GM18507 (cell line): ENCODE measurements around the gene FNDC7.

Experiments
- DNase-seq: peaks from one replicate; pipeline ENCODE4 v3.0.0; 2011; ENCODE audit warnings: low read depth; ENCODE audit not compliant: insufficient read length; ENCODE audit errors: extremely low spot score
- FAIRE-seq: peaks from 2 replicates; lab custom pipeline; 2011; peaks lifted over from hg19 to GRCh38; lab: Jason Lieb, UNC

Gene FNDC7

DNA sequence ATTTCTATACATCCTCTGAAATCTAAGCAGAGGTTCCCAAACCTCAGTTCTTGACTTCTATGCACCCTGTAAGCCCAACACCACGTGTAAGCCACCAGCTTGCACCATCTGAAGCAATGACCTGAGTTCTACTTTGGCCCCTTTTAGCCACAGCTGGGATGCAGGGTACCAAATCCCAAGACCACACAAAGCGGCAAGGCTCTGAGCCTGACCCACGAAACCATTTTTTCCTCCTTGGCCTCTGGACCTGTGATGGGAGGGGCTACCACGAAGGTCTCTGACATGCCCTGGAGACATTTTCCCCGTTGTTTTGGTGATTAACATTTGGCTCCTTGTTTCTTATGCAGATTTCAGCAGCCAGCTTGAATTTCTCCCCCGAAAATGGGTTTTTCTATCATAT is 72.6 kb downstream of the FNDC7 start:
- FAIRE-seq: no peak

DNA sequence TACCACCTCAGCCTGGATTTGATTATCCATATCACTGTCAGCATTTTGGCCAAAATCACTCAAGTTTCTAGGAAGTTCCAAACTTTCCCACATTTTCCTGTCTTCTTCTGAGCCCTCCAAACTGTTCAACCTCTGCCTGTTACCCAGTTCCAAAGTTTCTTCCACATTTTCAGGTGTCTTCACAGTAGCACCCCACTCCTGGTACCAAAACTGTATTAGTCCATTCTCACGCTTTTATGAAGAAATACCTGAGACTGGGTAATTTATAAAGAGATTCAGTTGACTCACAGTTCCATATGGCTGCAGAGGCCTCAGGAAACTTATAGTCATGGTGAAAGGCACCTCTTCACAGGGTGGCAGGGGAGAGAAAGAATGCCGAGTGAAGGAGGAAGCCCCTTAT is 73.2 kb downstream of the FNDC7 start:
- DNase-seq: no peak
- FAIRE-seq: no peak

More for the DNA sequence above, 72.6 kb downstream of the FNDC7 start:
- DNase-seq: no peak

- no peak for FAIRE-seq
- no peak for DNase-seq
These were observed 79.1 kb downstream of the FNDC7 start for GRCh38 chr1:108791790-108792189.
